Kidney (tissue), 14 donors: ENCODE measurements around the gene CCSER2. TPM values are rescaled to one million over a fixed set of nuclear protein-coding genes. Genes with fewer than 3 reads are reported as not detected.
A peak's percentile ranks its signal among the peaks of the same experiment; 100 is the strongest.

ENCODE experiments used
- DNase-seq, 5 donors: peaks; one replicate each; pipeline ENCODE4 v3.0.0-alpha.2; 2013 to 2020
- FAIRE-seq: peaks from 2 replicates; lab custom pipeline; 2012; peaks lifted over from hg19 to GRCh38; lab: Jason Lieb, UNC
- H3K27ac ChIP-seq, 2 donors: one replicate each; pipeline ENCODE4 v1.7.0; 2013; ENCODE audit warnings: low read depth in 2 of 2, low read length in 2 of 2, inconsistent platforms in 1 of 2
- H3K27me3 ChIP-seq: one replicate; pipeline ENCODE4 v1.7.1; 2013; ENCODE audit warnings: low read length, inconsistent platforms; ENCODE audit not compliant: control insufficient read depth, insufficient read depth
- H3K36me3 ChIP-seq, 3 donors: one replicate each; pipeline versions ENCODE4 v1.7.0 to v1.7.1; 2013; ENCODE audit warnings: low read length in 3 of 3, control low read depth in 1 of 3, inconsistent platforms in 1 of 3; ENCODE audit not compliant: insufficient read depth in 3 of 3, control insufficient read depth in 2 of 3
- H3K4me1 ChIP-seq, 3 donors: one replicate each; pipeline versions ENCODE4 v1.7.0 to v1.7.1; 2013; ENCODE audit warnings: low read length in 3 of 3, inconsistent platforms in 1 of 3, low read depth in 1 of 3; ENCODE audit not compliant: control insufficient read depth in 2 of 3, insufficient read depth in 2 of 3
- H3K4me3 ChIP-seq, 3 donors: one replicate each; pipeline versions ENCODE4 v1.7.0 to v1.8.1; 2013; ENCODE audit warnings: low read length in 3 of 3, control low read depth in 1 of 3, inconsistent platforms in 1 of 3
- H3K9ac ChIP-seq, 3 donors: one replicate each; pipeline versions ENCODE4 v1.7.0 to v1.7.1; 2013; ENCODE audit warnings: low read length in 3 of 3, control low read depth in 1 of 3, inconsistent platforms in 1 of 3
- H3K9me3 ChIP-seq, 3 donors: one replicate each; pipeline versions ENCODE4 v1.7.0 to v1.7.1; 2013; ENCODE audit warnings: low read length in 3 of 3, control low read depth in 1 of 3, inconsistent platforms in 1 of 3; ENCODE audit not compliant: control insufficient read depth in 2 of 3, insufficient read depth in 1 of 3
- intact Hi-C: fragments of 100-400 bp; cut with DNase I; formaldehyde crosslinking; loops from one replicate; pipeline ENCODE4 v1.11.1; 2022
- polyA plus RNA-seq: library from polyadenylated mRNA; stranded (reverse); fragments of 350-450 nt; fragmentation: Illumina TruSeq; extraction: RNeasy Lipid Tissue Mini Kit (QIAGEN cat#74804); gene quantifications from one replicate; pipeline ENCODE4 v1.2.3, GENCODE V29; 2014; ENCODE audit warnings: low read depth, low replicate concordance; ENCODE audit not compliant: insufficient read depth
- total RNA-seq: library from RNA; stranded (reverse); fragmentation: NEBNext Ultra II Directional; extraction: Animal tissue kit (Norgen Biotek cat#: 25700); gene quantifications from one replicate; pipeline ENCODE4 v1.2.1, GENCODE V29; 2021
- TF ChIP-seq, protein P1 (sequence below): IDR thresholded peaks from 3 replicates; pipeline ENCODE4 v1.5.1; 2012; ENCODE audit warnings: mild to moderate bottlenecking, moderate library complexity, borderline replicate concordance; ENCODE audit not compliant: insufficient read depth; ENCODE audit errors: extremely low read depth
- donor health status: control.
- donor health status: control.
- donor health status: control.
- donor health status: control.
- donor health status: control.
- donor health status: DM: yes; HTN: yes; CAD: no.
- donor health status: Normal renal cell carcinoma (clear cell type).

The CCSER2 gene
- total and polyA plus RNA-seq, 2 donors from 2014 or later, result 12.6 to 46.4 TPM

DNA sequence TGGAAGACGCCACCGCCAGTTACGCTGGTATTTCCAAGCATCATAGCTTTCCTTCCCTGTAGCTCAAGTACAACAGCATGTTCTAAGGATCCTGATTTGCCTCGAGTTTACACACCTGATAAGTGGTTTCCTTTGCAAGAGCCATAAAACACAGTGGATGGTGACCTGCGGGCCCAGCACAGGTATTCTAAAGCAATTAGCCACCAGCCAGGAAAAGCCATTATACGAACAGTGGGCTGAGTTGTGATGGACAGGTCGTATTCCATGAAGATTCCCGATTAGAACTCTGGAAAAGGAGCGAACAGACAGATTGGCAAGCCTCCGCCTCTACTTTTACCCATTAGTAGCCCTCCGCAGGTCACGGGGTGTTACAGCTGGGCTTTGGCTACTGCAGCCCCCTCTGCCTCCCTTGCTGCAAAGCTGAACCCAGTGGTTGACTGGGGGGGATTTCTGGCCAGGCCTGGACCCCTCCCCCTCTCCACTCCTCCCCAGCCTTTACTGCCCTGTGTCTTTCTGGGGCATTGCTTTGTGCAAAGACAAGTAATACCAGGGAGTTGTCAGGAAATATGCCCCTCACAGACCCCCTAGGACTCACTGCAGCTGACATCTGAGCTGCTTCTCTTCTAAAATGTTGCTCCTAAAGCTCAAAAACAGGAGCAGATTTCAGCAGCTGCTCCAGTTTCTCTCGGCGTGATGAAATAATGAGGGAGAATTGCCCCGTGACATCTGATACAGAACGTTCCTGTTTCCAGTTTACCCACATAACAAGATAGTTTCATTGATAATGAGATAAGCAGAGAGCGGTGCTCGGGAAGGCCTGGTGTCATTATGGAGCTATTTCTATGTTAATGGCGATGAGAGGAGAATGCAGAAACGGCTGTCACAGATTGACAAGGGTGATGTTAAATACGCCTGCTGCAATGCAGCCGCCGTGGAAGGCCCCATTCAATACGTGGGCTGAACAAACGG, 214.4 kb downstream of the CCSER2 start:
- Histone ChIP-seq H3K4me1 (no peaks in the 10 kb centered on the region), H3K9me3 (no peaks in the 10 kb centered on the region), H3K4me3 (no peak overlapping the region), H3K9ac (no peak overlapping the region), H3K27ac (no peak overlapping the region), H3K27me3 (peaks cover 4% of the 10 kb centered on the region), H3K36me3 (no peaks in the 10 kb centered on the region)
- TF ChIP-seq, protein P1, sequence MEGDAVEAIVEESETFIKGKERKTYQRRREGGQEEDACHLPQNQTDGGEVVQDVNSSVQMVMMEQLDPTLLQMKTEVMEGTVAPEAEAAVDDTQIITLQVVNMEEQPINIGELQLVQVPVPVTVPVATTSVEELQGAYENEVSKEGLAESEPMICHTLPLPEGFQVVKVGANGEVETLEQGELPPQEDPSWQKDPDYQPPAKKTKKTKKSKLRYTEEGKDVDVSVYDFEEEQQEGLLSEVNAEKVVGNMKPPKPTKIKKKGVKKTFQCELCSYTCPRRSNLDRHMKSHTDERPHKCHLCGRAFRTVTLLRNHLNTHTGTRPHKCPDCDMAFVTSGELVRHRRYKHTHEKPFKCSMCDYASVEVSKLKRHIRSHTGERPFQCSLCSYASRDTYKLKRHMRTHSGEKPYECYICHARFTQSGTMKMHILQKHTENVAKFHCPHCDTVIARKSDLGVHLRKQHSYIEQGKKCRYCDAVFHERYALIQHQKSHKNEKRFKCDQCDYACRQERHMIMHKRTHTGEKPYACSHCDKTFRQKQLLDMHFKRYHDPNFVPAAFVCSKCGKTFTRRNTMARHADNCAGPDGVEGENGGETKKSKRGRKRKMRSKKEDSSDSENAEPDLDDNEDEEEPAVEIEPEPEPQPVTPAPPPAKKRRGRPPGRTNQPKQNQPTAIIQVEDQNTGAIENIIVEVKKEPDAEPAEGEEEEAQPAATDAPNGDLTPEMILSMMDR, result no peak
- peak in 1 of 5 donors; percentile 11 for DNase-seq
- intact Hi-C loops, result loop anchor here (10.0 kb wide), 1 partner anchor 1832 kb away; no protein-coding TSS in a partner anchor
- no peak for FAIRE-seq

DNA sequence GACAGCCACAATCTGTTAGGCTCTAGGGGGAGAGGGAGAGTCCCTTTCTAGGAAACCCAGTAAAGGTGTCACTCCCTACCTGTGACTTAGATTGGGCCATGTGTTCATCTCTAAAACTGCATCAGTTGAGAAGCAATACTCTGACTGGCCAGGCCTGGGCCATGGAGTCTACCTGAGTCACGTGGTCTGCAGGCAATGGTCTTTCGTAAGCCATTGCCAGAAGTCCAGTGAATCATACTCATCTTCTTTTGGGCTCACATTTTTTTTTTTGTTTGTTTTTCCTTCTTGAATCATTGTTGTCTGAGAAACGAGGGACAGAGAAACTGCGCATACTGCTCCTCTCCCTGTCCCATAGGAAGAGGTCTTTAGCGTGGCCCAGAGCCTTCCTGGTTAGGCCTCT, 215.6 kb downstream of the CCSER2 start:
- TF ChIP-seq, protein P1, result no peak
- H3K9me3 ChIP-seq, result no peaks in the 10 kb centered on the region
- no peak for DNase-seq
- FAIRE-seq, result no peak
- no peak overlapping the region for H3K4me3 ChIP-seq
- no peaks in the 10 kb centered on the region for H3K36me3 ChIP-seq
- H3K27ac ChIP-seq, result no peak overlapping the region
- no peaks in the 10 kb centered on the region for H3K4me1 ChIP-seq
- no peak overlapping the region for H3K9ac ChIP-seq
- peaks cover 4% of the 10 kb centered on the region for H3K27me3 ChIP-seq
- intact Hi-C loops, result loop anchor here (10.0 kb wide), 1 partner anchor 1831 kb away; no protein-coding TSS in a partner anchor

DNA sequence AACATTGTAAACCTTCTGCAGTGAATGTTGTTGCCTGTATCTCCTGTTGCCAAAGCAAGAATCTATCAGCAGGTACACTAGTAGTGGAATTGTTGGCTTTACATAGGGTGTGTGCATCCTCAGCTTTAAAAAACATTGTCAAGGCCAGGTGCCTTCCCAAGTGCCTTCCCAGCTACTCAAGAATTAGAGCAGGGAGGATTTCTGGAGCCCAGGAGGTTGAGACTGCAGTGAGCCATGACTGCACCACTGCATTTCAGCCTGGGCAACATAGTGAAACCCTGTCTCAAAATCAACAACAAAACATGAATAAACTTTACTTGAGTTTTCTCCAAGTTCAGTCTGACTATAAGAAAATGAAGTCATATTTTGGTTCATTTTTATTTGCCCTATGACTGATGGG, 217.3 kb downstream of the CCSER2 start:
- Histone ChIP-seq H3K9me3 (no peaks in the 10 kb centered on the region), H3K4me3 (no peak overlapping the region), H3K4me1 (peaks cover 0 to 1% (median 0%) of the 10 kb centered on the region in 3 donors), H3K36me3 (no peaks in the 10 kb centered on the region), H3K27ac (no peak overlapping the region), H3K9ac (no peak overlapping the region), H3K27me3 (no peaks in the 10 kb centered on the region)
- FAIRE-seq (no peak), DNase-seq (no peak)
- TF ChIP-seq, protein P1, result no peak
- intact Hi-C loops, result loop anchor here (10.0 kb wide), 1 partner anchor 1829 kb away; no protein-coding TSS in a partner anchor
